ENCODE measurements around the gene WWTR1. TPM values are rescaled to one million over a fixed set of nuclear protein-coding genes. Genes with fewer than 3 reads are reported as not detected.

WWTR1 gene
- total RNA-seq, 1 donor from 2014 or later: 87.7 TPM

DNA sequence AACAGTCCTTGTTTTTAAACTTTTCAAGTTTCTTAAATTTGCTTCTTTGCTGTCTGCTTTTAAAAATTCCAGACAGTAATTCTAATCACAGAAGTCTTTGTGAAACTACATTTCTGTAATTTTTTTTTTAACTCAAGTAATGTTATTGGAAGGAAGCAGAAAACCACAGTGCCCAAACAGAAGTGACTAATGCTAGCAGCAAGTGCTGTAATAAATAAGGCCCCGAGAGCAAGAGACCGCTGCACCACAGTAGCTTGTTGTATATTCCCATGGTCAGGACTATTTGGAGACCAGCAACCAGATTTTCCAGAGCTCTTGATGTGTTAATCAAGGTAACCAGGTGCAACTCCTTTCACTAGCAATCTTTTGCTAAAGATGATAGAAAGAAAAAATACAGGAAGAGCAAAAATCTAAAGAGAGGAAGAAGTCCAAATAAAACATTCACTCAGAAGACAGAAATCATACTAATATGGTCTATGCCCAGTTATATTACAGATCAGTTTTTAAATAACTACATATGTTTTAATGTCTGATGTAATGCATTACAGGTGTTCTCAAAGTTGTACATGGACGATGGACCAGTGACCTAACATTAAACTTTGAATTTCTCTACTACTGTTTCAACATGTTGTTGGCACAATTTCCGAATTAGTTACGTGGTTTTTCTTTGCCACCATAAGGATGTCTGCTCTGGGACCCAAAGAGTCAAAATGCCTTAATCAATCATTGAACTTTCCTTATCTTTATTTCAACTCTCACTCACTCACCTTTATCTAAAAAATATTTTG, 36.4 kb downstream of the WWTR1 start:
- Histone ChIP-seq H3K36me3 (no peaks in the 10 kb centered on the region), H3K4me1 (peaks cover 24% of the 10 kb centered on the region), H3K4me3 (no peak overlapping the region), H3K27ac (peak overlapping the region; percentile 26), H3K27me3 (no peaks in the 10 kb centered on the region), H3K9me3 (no peaks in the 10 kb centered on the region)
- TF ChIP-seq, protein P1, sequence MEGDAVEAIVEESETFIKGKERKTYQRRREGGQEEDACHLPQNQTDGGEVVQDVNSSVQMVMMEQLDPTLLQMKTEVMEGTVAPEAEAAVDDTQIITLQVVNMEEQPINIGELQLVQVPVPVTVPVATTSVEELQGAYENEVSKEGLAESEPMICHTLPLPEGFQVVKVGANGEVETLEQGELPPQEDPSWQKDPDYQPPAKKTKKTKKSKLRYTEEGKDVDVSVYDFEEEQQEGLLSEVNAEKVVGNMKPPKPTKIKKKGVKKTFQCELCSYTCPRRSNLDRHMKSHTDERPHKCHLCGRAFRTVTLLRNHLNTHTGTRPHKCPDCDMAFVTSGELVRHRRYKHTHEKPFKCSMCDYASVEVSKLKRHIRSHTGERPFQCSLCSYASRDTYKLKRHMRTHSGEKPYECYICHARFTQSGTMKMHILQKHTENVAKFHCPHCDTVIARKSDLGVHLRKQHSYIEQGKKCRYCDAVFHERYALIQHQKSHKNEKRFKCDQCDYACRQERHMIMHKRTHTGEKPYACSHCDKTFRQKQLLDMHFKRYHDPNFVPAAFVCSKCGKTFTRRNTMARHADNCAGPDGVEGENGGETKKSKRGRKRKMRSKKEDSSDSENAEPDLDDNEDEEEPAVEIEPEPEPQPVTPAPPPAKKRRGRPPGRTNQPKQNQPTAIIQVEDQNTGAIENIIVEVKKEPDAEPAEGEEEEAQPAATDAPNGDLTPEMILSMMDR (IDR thresholded peaks at IDR 0.05): no peak
- ATAC-seq (peak; percentile 40), DNase-seq (no peak)
- intact Hi-C loops (cut with DNase I): no loop called here

DNA sequence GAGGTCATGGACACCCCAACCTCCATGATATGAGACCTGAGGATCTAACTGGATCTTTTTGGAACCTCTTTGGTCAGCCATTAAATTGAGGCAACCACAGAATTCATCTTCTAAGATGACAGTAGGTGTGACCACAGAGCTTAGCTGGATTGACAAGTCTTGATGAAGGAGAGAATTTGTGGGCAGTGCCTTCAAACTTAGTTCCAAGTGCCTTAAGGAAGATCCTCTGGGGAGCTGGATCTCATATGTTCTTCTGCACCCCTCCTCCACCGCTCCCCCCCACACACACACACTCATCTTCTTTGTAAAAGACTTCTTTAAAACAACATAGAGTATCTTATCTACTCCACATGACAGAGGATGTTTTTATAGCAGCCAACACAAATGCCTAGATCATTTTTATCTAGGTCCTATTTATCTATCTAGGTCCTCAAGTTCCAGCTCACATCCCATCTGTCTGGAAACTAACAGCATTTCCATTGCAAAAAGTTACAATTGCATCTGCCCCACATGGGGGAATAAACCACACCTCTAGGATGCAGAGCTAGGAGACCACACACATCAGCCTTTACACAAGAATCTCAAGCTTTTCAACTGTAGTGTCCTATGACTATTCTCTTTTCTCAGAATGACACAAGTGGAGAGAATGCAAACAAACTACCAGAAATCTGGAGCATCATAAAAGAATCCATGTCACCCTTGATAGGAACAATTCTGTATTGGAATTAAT, 37.4 kb downstream of the WWTR1 start:
- Histone ChIP-seq H3K36me3 (no peaks in the 10 kb centered on the region), H3K4me1 (peaks cover 22% of the 10 kb centered on the region), H3K4me3 (no peak overlapping the region), H3K27ac (peak overlapping the region; percentile 26), H3K9me3 (no peaks in the 10 kb centered on the region), H3K27me3 (no peaks in the 10 kb centered on the region)
- DNase-seq (no peak), ATAC-seq (no peak)
- intact Hi-C loops (cut with DNase I): no loop called here
- TF ChIP-seq, protein P1 (IDR thresholded peaks at IDR 0.05): no peak

DNA sequence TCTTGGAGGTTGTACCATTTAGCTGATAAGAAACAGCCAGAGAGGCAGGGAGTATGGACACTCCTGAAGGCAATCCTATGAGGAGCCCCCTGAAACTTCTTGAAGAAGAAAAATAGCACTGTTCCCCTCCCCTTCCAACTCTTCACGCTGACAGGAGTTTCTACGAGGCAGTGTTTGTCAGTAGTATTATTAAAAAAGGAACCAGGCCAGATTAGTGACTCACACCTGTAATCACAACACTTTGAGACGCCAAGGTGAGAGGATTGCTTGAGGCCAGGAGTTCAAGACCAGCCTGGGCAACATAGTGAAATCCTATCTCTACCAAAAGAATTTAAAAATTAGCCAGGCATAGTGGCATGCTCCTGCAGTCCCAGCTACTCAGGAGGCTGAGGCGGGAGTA, 38.7 kb downstream of the WWTR1 start:
- Histone ChIP-seq H3K4me1 (peaks cover 22% of the 10 kb centered on the region), H3K27ac (no peak overlapping the region), H3K9me3 (no peaks in the 10 kb centered on the region), H3K36me3 (no peaks in the 10 kb centered on the region), H3K4me3 (no peak overlapping the region), H3K27me3 (no peaks in the 10 kb centered on the region)
- TF ChIP-seq, protein P1 (IDR thresholded peaks at IDR 0.05): no peak
- intact Hi-C loops (cut with DNase I): no loop called here
- no peak for DNase-seq
- ATAC-seq: no peak

GRCh38 chr3:149618151-149619123, 39.4 kb downstream of the WWTR1 start:
- Histone ChIP-seq H3K4me1 (peaks cover 24% of the 10 kb centered on the region), H3K27ac (no peak overlapping the region), H3K27me3 (no peaks in the 10 kb centered on the region), H3K36me3 (no peaks in the 10 kb centered on the region), H3K9me3 (no peaks in the 10 kb centered on the region), H3K4me3 (no peak overlapping the region)
- TF ChIP-seq, protein P1 (IDR thresholded peaks at IDR 0.05): no peak
- no peak for ATAC-seq
- intact Hi-C loops (cut with DNase I): no loop called here
- no peak for DNase-seq

DNA sequence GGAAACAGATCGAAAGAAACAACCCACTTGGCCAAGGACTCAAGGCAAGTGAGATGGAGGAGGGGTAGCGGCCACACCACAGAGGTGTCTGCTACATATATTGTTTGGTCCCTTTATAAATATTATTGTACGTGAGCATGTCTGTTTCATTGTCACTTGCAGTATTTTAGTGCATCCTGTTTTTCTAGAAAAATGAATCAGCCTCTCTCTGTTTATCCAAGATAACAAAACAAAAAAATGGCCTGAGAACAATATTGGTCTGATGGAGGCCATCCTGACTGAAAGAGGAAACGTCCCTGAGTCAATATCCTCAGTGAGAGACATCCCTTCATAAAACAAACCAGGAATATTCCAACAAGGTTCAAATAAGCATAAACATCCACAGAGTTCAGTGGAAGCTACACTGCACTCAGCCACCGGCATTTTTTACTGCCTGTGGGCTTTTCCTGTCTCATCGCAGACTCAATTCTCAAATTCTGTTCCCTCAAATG, 42.0 kb downstream of the WWTR1 start:
- no peak overlapping the region for H3K4me3 ChIP-seq
- peak; percentile 53 for ATAC-seq

More for the DNA sequence above, 42.0 kb downstream of the WWTR1 start:
- TF ChIP-seq, protein P1 (IDR thresholded peaks at IDR 0.05): no peak
- no peak for DNase-seq
- Histone ChIP-seq H3K36me3 (no peaks in the 10 kb centered on the region), H3K4me1 (peaks cover 18% of the 10 kb centered on the region), H3K27me3 (no peaks in the 10 kb centered on the region), H3K9me3 (no peaks in the 10 kb centered on the region), H3K27ac (peak overlapping the region; percentile 48)
- intact Hi-C loops (cut with DNase I): no loop called here
